Anterior cingulate cortex (tissue), 58 donors: ENCODE results near the gene HSD17B7.
"Not testable (repeated sequence)": the region's sequence is repeated elsewhere in the genome, so short reads cannot be mapped to it uniquely, and the experiment has no call there.

Experiments used
- DNase-seq, 58 donors: peaks; one replicate each; lab custom pipeline; 2025; lab: John Stamatoyannopoulos, UW

HSD17B7 gene

GRCh38 chr1:162799995-162800830 is 9.7 kb downstream of the HSD17B7 start:
- peak in 42 of 58 donors; percentile 1 to 69 (median 22) for DNase-seq

- DNase-seq: not testable (repeated sequence)
These were observed 17.0 kb downstream of the HSD17B7 start for GRCh38 chr1:162807503-162807902.

- not testable (repeated sequence) for DNase-seq
These were observed 21.9 kb downstream of the HSD17B7 start for GRCh38 chr1:162812357-162812756.

GRCh38 chr1:162818136-162818535 is 27.6 kb downstream of the HSD17B7 start:
- not testable (repeated sequence) for DNase-seq

GRCh38 chr1:162818666-162819065 is 28.2 kb downstream of the HSD17B7 start:
- not testable (repeated sequence) for DNase-seq

- DNase-seq: peak in 43 of 58 donors; percentile 5 to 62 (median 18)
These were observed 32.1 kb downstream of the HSD17B7 start for GRCh38 chr1:162822391-162823200.

GRCh38 chr1:162823231-162823630 is 32.7 kb downstream of the HSD17B7 start:
- DNase-seq: no peak

- DNase-seq: no peak
These were observed 33.4 kb downstream of the HSD17B7 start for GRCh38 chr1:162823771-162824525.

- no peak for DNase-seq
These were observed 38.8 kb downstream of the HSD17B7 start for GRCh38 chr1:162829268-162829667.

GRCh38 chr1:162832470-162832869 is 42.0 kb downstream of the HSD17B7 start:
- DNase-seq: no peak

- peak in 2 of 58 donors; percentile 13 to 48 for DNase-seq
These were observed 44.8 kb downstream of the HSD17B7 start for GRCh38 chr1:162835157-162835899.

GRCh38 chr1:162838863-162839262 is 48.4 kb downstream of the HSD17B7 start:
- DNase-seq: no peak

- no peak for DNase-seq
These were observed 49.8 kb downstream of the HSD17B7 start for GRCh38 chr1:162840250-162840839.

- no peak for DNase-seq
These were observed 53.7 kb downstream of the HSD17B7 start for GRCh38 chr1:162844153-162844552.

- DNase-seq: no peak
These were observed 56.0 kb downstream of the HSD17B7 start for GRCh38 chr1:162846256-162847212.

- peak in 49 of 58 donors; percentile 0 to 92 (median 35) for DNase-seq
These were observed 57.4 kb downstream of the HSD17B7 start for GRCh38 chr1:162847839-162848453.

GRCh38 chr1:162849711-162850110 is 59.2 kb downstream of the HSD17B7 start:
- DNase-seq: no peak

- DNase-seq: no peak
These were observed 60.8 kb downstream of the HSD17B7 start for GRCh38 chr1:162851341-162851740.
